OCI-LY3 (cell line): ENCODE data around the gene METTL3.

ENCODE experiments used
- EZH2phosphoT487 ChIP-seq: fragments of 200-600 bp; shearing (Covaris generic); IDR thresholded peaks from 2 replicates; pipeline ENCODE4 v1.6.1; 2018; ENCODE audit warnings: antibody characterized with exemption, mixed run types, low read depth
- TF ChIP-seq, protein P1 (sequence below): fragments of 200-600, 300-600 bp; sonication (generic); IDR thresholded peaks from 2 replicates; pipeline ENCODE4 v1.5.1; 2014; ENCODE audit warnings: antibody characterized with exemption, low read length, low read depth

DNA sequence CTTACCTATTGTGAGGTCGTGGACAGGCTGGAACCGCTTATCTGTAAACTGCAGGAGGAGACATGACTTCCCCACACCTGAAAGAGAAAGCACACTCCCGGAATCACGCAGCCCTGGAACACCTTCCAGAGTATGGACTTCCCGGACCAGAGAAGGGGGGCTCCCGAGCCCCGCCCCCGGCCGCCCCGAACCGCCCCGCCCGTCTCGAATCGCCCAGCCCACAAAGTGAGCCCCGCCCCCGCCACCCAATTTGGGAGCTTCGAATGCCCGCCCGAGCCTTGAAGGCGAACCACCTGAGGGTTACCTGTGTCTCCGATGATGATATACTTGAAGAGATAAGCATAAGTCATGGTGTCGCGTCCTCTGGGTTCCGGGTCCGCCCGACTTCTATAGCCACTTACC is 34.6 kb downstream of the METTL3 start:
- TF ChIP-seq, protein P1, sequence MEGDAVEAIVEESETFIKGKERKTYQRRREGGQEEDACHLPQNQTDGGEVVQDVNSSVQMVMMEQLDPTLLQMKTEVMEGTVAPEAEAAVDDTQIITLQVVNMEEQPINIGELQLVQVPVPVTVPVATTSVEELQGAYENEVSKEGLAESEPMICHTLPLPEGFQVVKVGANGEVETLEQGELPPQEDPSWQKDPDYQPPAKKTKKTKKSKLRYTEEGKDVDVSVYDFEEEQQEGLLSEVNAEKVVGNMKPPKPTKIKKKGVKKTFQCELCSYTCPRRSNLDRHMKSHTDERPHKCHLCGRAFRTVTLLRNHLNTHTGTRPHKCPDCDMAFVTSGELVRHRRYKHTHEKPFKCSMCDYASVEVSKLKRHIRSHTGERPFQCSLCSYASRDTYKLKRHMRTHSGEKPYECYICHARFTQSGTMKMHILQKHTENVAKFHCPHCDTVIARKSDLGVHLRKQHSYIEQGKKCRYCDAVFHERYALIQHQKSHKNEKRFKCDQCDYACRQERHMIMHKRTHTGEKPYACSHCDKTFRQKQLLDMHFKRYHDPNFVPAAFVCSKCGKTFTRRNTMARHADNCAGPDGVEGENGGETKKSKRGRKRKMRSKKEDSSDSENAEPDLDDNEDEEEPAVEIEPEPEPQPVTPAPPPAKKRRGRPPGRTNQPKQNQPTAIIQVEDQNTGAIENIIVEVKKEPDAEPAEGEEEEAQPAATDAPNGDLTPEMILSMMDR, result no peak
- no peak for TF ChIP-seq EZH2phosphoT487
